Retinal pigment epithelial cell (primary cell): ENCODE results near the gene FAM117B.

Experiments used
- DNase-seq: peaks from one replicate; pipeline ENCODE4 v3.0.0-alpha.2; 2010; ENCODE audit warnings: low read depth
- H3K4me3 ChIP-seq: 2 replicates; pipeline ENCODE4 v1.5.1; 2011; ENCODE audit warnings: mild to moderate bottlenecking, low read length, control low read depth, moderate library complexity
- TF ChIP-seq, protein P1 (sequence below): conservative IDR thresholded peaks from 2 replicates; pipeline ENCODE4 v1.5.1; 2011; ENCODE audit warnings: low read depth, low read length, control low read depth, inconsistent platforms

The FAM117B gene

DNA sequence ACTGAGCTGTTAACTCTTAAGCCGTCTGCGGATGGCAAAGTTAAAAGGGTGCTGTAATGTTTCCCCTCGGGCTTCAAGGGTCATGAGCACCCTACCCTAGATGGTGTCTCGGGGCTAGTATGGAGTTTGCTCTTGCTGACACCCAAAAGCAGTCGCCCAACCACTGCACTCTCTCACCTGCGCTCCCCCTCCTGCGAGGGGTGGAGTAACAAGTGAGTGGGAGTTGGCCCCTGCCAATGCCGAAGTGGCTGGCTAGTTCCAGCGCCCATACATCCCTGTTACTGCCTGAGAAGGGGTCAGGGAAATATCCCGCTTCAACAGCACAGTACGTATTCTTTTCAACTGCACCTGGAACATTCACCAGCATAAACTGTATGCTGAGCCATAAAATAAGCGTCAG lies 47.5 kb downstream of the FAM117B start:
- no peak overlapping the region for H3K4me3 ChIP-seq
- TF ChIP-seq, protein P1, sequence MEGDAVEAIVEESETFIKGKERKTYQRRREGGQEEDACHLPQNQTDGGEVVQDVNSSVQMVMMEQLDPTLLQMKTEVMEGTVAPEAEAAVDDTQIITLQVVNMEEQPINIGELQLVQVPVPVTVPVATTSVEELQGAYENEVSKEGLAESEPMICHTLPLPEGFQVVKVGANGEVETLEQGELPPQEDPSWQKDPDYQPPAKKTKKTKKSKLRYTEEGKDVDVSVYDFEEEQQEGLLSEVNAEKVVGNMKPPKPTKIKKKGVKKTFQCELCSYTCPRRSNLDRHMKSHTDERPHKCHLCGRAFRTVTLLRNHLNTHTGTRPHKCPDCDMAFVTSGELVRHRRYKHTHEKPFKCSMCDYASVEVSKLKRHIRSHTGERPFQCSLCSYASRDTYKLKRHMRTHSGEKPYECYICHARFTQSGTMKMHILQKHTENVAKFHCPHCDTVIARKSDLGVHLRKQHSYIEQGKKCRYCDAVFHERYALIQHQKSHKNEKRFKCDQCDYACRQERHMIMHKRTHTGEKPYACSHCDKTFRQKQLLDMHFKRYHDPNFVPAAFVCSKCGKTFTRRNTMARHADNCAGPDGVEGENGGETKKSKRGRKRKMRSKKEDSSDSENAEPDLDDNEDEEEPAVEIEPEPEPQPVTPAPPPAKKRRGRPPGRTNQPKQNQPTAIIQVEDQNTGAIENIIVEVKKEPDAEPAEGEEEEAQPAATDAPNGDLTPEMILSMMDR = no peak
- no peak for DNase-seq

DNA sequence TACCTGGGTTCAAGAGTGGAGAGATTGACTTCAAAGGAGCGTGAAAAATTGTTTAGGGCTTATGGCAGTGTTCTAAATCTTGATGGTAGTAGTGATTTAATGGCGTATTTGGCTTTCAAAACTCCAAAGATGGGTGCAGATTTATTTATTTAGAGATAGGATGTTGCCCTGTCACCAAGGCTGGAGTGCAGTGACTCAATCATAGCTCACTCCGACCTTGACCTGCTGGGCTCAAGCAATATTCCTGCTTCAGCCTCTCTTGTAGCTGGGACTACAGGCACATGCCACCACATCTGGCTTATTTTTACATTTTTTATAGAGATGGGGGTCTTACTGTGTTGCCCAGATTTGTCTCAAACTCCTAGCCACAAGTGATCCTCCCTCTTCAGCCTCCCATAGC lies 52.5 kb downstream of the FAM117B start:
- TF ChIP-seq, protein P1 = no peak

DNA sequence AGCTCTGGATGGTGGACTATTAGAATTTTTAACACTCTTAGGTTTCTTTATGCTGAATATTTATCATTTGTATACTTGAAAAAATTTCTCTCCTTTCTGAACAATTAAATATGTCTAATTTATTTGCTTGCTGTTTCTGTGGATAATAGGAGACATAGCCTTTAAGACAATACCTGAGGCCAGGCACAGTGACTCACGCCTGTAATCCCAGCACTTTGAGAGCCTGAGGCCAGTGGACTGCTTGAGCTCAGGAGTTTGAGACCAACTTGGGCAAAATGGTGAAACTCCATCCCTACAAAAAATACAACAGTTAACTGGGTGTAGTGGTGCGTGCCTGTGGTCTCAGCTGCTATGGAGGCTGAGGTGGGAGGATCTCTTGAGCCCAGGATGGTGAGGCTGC lies 54.7 kb downstream of the FAM117B start:
- H3K4me3 ChIP-seq = no peak overlapping the region
- TF ChIP-seq, protein P1 = no peak
- DNase-seq = no peak

More for the DNA sequence above, 52.5 kb downstream of the FAM117B start:
- DNase-seq = no peak
- no peak overlapping the region for H3K4me3 ChIP-seq

DNA sequence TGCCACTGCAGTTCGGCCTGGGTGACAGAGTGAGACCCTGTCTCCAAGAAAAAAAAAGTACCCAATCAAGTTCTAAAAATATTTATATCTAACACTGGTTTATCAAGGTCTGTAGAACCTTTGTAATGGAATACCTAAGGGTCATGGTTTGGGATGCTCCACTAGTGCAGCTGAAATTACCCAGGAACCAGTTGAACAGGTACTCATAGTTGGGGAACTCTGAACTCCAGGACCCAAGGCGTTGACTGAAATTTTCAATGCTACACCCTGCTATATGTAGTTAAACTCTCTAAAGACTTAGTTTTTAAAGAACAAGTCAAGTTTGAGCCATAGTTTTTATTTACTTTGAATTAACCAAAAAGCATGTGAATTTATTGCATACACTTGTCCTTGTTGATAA lies 55.1 kb downstream of the FAM117B start:
- H3K4me3 ChIP-seq = no peak overlapping the region
- DNase-seq = no peak
- TF ChIP-seq, protein P1 = no peak

DNA sequence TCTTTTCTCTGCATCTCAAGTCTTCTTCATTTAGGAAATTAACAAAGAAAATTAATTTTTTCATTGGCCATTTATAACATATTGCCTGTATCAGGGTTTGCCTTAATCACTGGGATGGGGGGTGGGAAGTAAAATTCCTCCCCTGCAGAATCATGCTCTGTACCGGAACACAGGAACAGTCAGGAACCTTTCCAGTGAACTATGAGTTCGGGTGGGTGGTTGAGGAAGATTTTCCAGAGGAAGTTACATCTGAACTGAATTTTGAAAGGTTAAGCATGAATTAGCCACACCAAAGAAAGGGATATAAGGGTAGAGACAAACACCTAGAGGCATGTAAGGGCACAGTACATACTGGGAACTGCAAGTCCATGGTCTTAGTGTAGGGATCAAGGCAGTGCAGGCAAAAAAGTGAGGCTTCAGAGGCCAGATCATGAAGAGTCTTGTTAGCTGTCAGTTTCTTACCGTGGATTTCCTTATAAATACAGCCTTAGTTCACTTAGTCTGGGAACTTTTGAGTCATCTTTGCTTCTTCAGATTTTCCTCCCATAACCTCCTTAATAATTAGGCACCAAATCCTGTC lies 55.6 kb downstream of the FAM117B start:
- DNase-seq = no peak
- TF ChIP-seq, protein P1 = no peak
- H3K4me3 ChIP-seq = no peak overlapping the region

DNA sequence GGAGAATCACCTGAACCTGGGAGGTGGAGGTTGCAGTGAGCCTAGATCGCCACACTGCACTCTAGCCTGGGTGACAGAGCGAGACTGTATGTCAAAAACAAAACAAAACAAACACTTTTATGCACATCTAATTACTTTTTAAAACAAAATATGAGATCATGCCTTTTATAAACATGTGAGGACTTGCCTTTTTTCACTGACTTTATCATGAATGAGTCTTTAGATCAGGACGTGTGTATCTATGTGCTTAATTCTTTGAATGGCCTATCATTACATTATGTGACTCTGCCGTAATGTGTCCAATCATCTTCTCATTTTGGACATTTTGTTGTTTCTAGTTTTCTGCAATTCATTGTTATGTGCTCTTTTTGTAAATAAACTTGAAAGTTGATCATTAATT lies 58.7 kb downstream of the FAM117B start:
- TF ChIP-seq, protein P1 = no peak
- H3K4me3 ChIP-seq = no peak overlapping the region
- no peak for DNase-seq

DNA sequence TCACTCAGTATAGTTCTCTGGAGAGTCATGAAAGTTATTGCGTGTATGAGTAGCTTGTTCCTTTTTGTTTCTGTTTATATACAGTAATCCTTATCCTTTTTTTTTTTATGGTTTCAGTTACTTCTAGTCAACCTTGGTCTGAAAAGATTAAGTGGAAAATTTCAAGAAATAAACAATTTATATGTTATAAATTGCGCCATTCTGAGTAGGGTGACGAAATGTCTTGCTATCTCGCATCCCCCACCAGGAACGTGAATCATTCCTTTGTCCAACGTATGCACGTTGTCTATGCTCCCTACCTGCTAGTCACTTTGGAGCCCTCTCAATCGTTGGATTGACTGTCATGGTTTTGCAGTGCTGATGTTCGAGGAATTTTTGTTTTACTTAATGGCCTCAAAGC lies 60.4 kb downstream of the FAM117B start:
- TF ChIP-seq, protein P1 = no peak
- no peak for DNase-seq
- H3K4me3 ChIP-seq = no peak overlapping the region
